ENCODE data around the gene FOXP2.
"Not testable (repeated sequence)": the region's sequence is repeated elsewhere in the genome, so short reads cannot be mapped to it uniquely, and the experiment has no call there.

The FOXP2 gene

GRCh38 chr7:114422507-114423501 lies 8.2 kb downstream of the FOXP2 start:
- DNase-seq = no peak

GRCh38 chr7:114426382-114426781 lies 11.8 kb downstream of the FOXP2 start:
- no peak for DNase-seq

GRCh38 chr7:114426824-114427223 lies 12.2 kb downstream of the FOXP2 start:
- DNase-seq = no peak

- no peak for DNase-seq
Measured at GRCh38 chr7:114428211-114428610, 13.6 kb downstream of the FOXP2 start.

- no peak for DNase-seq
Measured at GRCh38 chr7:114431189-114431588, 16.6 kb downstream of the FOXP2 start.

GRCh38 chr7:114432061-114432460 lies 17.4 kb downstream of the FOXP2 start:
- DNase-seq = no peak

- no peak for DNase-seq
Measured at GRCh38 chr7:114432703-114433102, 18.1 kb downstream of the FOXP2 start.

- DNase-seq = no peak
Measured at GRCh38 chr7:114439581-114439980, 25.0 kb downstream of the FOXP2 start.

GRCh38 chr7:114440927-114441326 lies 26.3 kb downstream of the FOXP2 start:
- not testable (repeated sequence) for DNase-seq

GRCh38 chr7:114444196-114444595 lies 29.6 kb downstream of the FOXP2 start:
- no peak for DNase-seq

GRCh38 chr7:114450431-114450830 lies 35.8 kb downstream of the FOXP2 start:
- DNase-seq = no peak

- DNase-seq = no peak
Measured at GRCh38 chr7:114459574-114459973, 45.0 kb downstream of the FOXP2 start.

- no peak for DNase-seq
Measured at GRCh38 chr7:114460021-114460420, 45.4 kb downstream of the FOXP2 start.

- no peak for DNase-seq
Measured at GRCh38 chr7:114466917-114467316, 52.3 kb downstream of the FOXP2 start.

GRCh38 chr7:114468844-114469243 lies 54.2 kb downstream of the FOXP2 start:
- no peak for DNase-seq

GRCh38 chr7:114472896-114473512 lies 58.4 kb downstream of the FOXP2 start:
- DNase-seq = no peak

GRCh38 chr7:114478384-114478783 lies 63.8 kb downstream of the FOXP2 start:
- DNase-seq = no peak

- DNase-seq = no peak
Measured at GRCh38 chr7:114481999-114482398, 67.4 kb downstream of the FOXP2 start.

- DNase-seq = no peak
Measured at GRCh38 chr7:114484226-114484625, 69.6 kb downstream of the FOXP2 start.

GRCh38 chr7:114487174-114487573 lies 72.6 kb downstream of the FOXP2 start:
- DNase-seq = no peak

- DNase-seq = no peak
Measured at GRCh38 chr7:114488696-114489095, 74.1 kb downstream of the FOXP2 start.

- not testable (repeated sequence) for DNase-seq
Measured at GRCh38 chr7:114497491-114497890, 82.9 kb downstream of the FOXP2 start.

- DNase-seq = no peak
Measured at GRCh38 chr7:114502454-114503254, 88.0 kb downstream of the FOXP2 start.

Data from T-helper 9 cell (primary cell).